ENCODE measurements around the gene TRIP13. TPM values are rescaled to one million over a fixed set of nuclear protein-coding genes. Genes with fewer than 3 reads are reported as not detected.

Gene TRIP13
- total and polyA plus RNA-seq, 2 experiments from 2014 or later, result 19.5 to 20.4 TPM

DNA sequence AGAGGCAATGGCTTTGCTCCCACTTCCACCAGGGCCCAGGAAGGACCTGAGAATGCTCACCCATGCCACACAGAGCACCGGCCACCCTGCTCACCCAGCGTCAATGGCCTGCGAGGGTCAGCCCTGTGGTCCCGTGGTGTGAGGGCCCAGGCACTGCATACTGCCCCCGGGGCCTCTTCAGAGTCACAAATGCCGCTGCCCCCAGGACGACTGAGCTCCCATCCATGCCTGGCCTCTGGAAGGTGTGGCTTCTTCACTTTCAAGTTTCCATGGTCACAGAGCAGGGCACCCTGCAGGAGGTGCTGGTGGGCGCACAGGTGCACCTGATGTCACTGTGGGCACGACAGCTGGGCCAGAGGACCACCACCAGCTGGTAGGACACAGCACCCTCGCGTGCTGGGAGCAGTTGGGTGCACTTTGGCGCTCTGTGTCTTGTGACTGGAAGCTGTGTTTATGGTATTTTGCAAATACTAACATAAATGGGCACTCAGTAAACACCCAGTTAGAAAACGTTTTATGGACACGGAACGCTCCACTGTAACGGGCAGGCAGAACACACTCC is 29.4 kb upstream of the TRIP13 start:
- H3K27ac ChIP-seq, result no peak overlapping the region
- H2AFZ ChIP-seq, result no peak overlapping the region
- H3K9me2 ChIP-seq (ENCODE audit: insufficient read depth), result no peaks in the 10 kb centered on the region
- 96 to 97% methylated on average over 16 of the region's 16 CpGs for WGBS, 2 experiments (ENCODE audit: low coverage in 1 of 2, low lambda C conversion rate in 2 of 2, missing lambda C conversion rate in 2 of 2)
- H3K27me3 ChIP-seq (replicated peaks; ENCODE audit: insufficient read depth), result no peaks in the 10 kb centered on the region
- H3K4me2 ChIP-seq (ENCODE audit: unreplicated experiment), result no peak overlapping the region
- DNase-seq, result no peak
- no peak for TF ChIP-seq EZH2 (IDR thresholded peaks at IDR 0.05; ENCODE audit: insufficient read depth, poor library complexity, severe bottlenecking)
- no peak for TF ChIP-seq EZH2phosphoT487 (IDR thresholded peaks at IDR 0.05; ENCODE audit: insufficient read depth, low read depth)
- no peaks in the 10 kb centered on the region for H4K20me1 ChIP-seq (ENCODE audit: insufficient read depth)
- no peaks in the 10 kb centered on the region for H3F3A ChIP-seq (ENCODE audit: insufficient read depth)
- in situ Hi-C loops (cut with MboI), result no loop called here
- H3K36me3 ChIP-seq (ENCODE audit: low read depth), result 0 out of 2 replicates have a peak, but pooled peaks cover 4% of the 10 kb centered on the region
- H3K4me1 ChIP-seq (ENCODE audit: insufficient read depth), result no peaks in the 10 kb centered on the region
- H3K79me2 ChIP-seq (ENCODE audit: insufficient read depth), result no peaks in the 10 kb centered on the region
- no peak overlapping the region for H3K9ac ChIP-seq
- no peaks in the 10 kb centered on the region for H3K9me3 ChIP-seq (ENCODE audit: low read depth)
- H3K4me3 ChIP-seq, result no peak overlapping the region

DNA sequence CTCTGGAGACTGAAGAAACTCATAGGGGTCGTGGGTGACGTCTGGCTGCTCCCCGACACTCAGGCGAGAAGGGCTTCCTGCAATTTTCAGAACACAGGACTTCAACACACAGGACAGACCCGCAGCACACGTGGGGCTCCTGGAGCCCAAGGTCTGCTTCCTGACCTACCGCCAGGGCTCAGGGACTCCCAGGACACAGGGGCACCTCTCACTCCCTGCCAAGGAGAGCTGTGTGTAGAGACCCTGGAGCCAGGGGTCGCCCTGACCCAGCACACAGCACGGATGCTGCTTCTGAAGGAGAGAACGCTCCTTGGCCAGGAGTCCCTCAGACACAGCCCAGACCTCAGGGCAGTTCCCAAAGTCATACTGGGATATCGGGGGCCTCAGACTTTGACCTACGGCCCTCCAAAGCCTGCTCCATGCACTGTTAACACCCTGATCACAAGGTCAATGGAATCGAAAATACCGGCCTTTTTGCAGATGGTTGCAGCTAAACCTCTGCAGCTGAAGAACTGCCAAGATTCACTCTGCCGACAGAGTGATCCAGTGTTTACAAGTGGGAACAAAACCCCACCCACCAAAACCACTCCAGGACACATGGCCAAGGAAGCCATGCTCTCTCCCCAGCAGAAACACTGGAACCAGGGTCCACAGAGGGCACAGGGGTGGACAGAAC is 28.1 kb upstream of the TRIP13 start:
- no peaks in the 10 kb centered on the region for H3K9me3 ChIP-seq (ENCODE audit: low read depth)
- H3K4me2 ChIP-seq (ENCODE audit: unreplicated experiment), result no peak overlapping the region
- H3K9ac ChIP-seq, result no peak overlapping the region
- DNase-seq, result no peak
- no peak overlapping the region for H2AFZ ChIP-seq
- no peaks in the 10 kb centered on the region for H4K20me1 ChIP-seq (ENCODE audit: insufficient read depth)
- H3K4me1 ChIP-seq (ENCODE audit: insufficient read depth), result no peaks in the 10 kb centered on the region
- no peaks in the 10 kb centered on the region for H3K9me2 ChIP-seq (ENCODE audit: insufficient read depth)
- H3K27me3 ChIP-seq (replicated peaks; ENCODE audit: insufficient read depth), result no peaks in the 10 kb centered on the region
- H3K27ac ChIP-seq, result no peak overlapping the region
- H3K36me3 ChIP-seq (ENCODE audit: low read depth), result peaks cover 10% of the 10 kb centered on the region; the same call in 1 of the 2 replicates
- H3F3A ChIP-seq (ENCODE audit: insufficient read depth), result no peaks in the 10 kb centered on the region
- in situ Hi-C loops (cut with MboI), result no loop called here
- no peaks in the 10 kb centered on the region for H3K79me2 ChIP-seq (ENCODE audit: insufficient read depth)
- no peak overlapping the region for H3K4me3 ChIP-seq
- TF ChIP-seq EZH2 (IDR thresholded peaks at IDR 0.05; ENCODE audit: insufficient read depth, poor library complexity, severe bottlenecking) (no peak), EZH2phosphoT487 (IDR thresholded peaks at IDR 0.05; ENCODE audit: insufficient read depth, low read depth) (no peak)
- WGBS, 2 experiments (ENCODE audit: low coverage in 1 of 2, low lambda C conversion rate in 2 of 2, missing lambda C conversion rate in 2 of 2), result 54% methylated on average over 14 to 15 of the region's 15 CpGs

DNA sequence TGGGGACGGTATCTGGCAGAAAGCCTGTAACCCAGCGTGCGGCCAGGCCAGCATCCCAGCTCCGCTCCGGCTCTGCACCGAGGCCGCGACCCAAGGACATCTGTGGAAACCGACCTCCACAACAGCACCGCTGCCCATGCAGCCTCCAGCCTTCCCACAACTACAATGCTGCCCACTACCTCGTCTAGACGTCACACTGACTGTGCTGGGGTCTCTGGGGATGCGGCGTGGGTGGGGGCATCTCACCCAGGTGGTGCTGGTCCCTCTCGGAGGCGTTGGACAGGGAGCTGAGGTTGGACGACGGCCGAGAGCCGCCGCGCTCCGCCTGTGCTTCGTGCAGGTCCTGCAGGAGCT is 27.5 kb upstream of the TRIP13 start:
- 94% methylated on average over 24 of the region's 24 CpGs for WGBS, 2 experiments (ENCODE audit: low coverage in 1 of 2, low lambda C conversion rate in 2 of 2, missing lambda C conversion rate in 2 of 2)
- Histone ChIP-seq H3K36me3 (ENCODE audit: low read depth) (peaks cover 15% of the 10 kb centered on the region), H3K79me2 (ENCODE audit: insufficient read depth) (no peaks in the 10 kb centered on the region), H3K27me3 (replicated peaks; ENCODE audit: insufficient read depth) (no peaks in the 10 kb centered on the region), H4K20me1 (ENCODE audit: insufficient read depth) (no peaks in the 10 kb centered on the region), H2AFZ (no peak overlapping the region), H3K9me2 (ENCODE audit: insufficient read depth) (no peaks in the 10 kb centered on the region), H3K9ac (no peak overlapping the region), H3K9me3 (ENCODE audit: low read depth) (no peaks in the 10 kb centered on the region), H3F3A (ENCODE audit: insufficient read depth) (no peaks in the 10 kb centered on the region), H3K4me3 (no peak overlapping the region), H3K27ac (no peak overlapping the region), H3K4me1 (ENCODE audit: insufficient read depth) (no peaks in the 10 kb centered on the region), H3K4me2 (ENCODE audit: unreplicated experiment) (no peak overlapping the region)
- in situ Hi-C loops (cut with MboI), result no loop called here
- no peak for DNase-seq
- TF ChIP-seq EZH2 (IDR thresholded peaks at IDR 0.05; ENCODE audit: insufficient read depth, poor library complexity, severe bottlenecking), result no peak
- no peak for TF ChIP-seq EZH2phosphoT487 (IDR thresholded peaks at IDR 0.05; ENCODE audit: insufficient read depth, low read depth)

DNA sequence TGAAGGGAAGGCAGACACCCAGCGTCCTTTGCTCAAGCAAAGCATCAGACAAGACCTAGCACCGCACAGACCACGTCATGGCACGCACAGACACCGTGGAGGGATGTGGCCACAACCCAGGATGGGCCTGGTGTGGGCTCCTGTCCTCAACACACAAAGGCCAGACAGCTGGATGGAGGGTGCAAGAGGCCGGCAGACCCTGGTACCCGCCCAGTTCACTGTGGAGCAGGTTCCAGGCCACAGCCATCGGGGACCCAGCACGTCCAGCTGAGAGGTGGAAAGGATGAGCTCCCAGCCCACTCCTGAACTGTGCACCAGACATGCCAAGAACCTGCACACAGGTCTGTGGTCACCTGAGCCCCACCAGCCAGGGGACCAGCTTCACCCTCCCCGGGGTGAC is 26.9 kb upstream of the TRIP13 start:
- H3K9me3 ChIP-seq (ENCODE audit: low read depth), result no peaks in the 10 kb centered on the region
- H2AFZ ChIP-seq, result no peak overlapping the region
- no peaks in the 10 kb centered on the region for H3K9me2 ChIP-seq (ENCODE audit: insufficient read depth)
- H3K9ac ChIP-seq, result no peak overlapping the region
- no peak overlapping the region for H3K4me3 ChIP-seq
- H4K20me1 ChIP-seq (ENCODE audit: insufficient read depth), result no peaks in the 10 kb centered on the region
- H3K4me1 ChIP-seq (ENCODE audit: insufficient read depth), result no peaks in the 10 kb centered on the region
- peaks cover 19% of the 10 kb centered on the region for H3K36me3 ChIP-seq (ENCODE audit: low read depth)
- no peak overlapping the region for H3K4me2 ChIP-seq (ENCODE audit: unreplicated experiment)
- DNase-seq, result no peak
- no peak overlapping the region for H3K27ac ChIP-seq
- TF ChIP-seq EZH2phosphoT487 (IDR thresholded peaks at IDR 0.05; ENCODE audit: insufficient read depth, low read depth) (no peak), EZH2 (IDR thresholded peaks at IDR 0.05; ENCODE audit: insufficient read depth, poor library complexity, severe bottlenecking) (no peak)
- H3K27me3 ChIP-seq (replicated peaks; ENCODE audit: insufficient read depth), result no peaks in the 10 kb centered on the region
- in situ Hi-C loops (cut with MboI), result no loop called here
- H3F3A ChIP-seq (ENCODE audit: insufficient read depth), result no peaks in the 10 kb centered on the region
- 96 to 97% methylated on average over 10 of the region's 10 CpGs for WGBS, 2 experiments (ENCODE audit: low coverage in 1 of 2, low lambda C conversion rate in 2 of 2, missing lambda C conversion rate in 2 of 2)
- no peaks in the 10 kb centered on the region for H3K79me2 ChIP-seq (ENCODE audit: insufficient read depth)
